Stomach smooth muscle (tissue), 2 donors: Measurements from ENCODE around the gene EVA1C.
A peak's percentile ranks its signal among the peaks of the same experiment; 100 is the strongest.
"Not testable (repeated sequence)": the region's sequence is repeated elsewhere in the genome, so short reads cannot be mapped to it uniquely, and the experiment has no call there.

ENCODE experiments used
- H3K27ac ChIP-seq: one replicate; pipeline ENCODE4 v1.7.0; 2013; ENCODE audit warnings: mild to moderate bottlenecking, low read length, inconsistent platforms
- H3K27me3 ChIP-seq, 2 donors: one replicate each; pipeline ENCODE4 v1.7.0; 2013; ENCODE audit warnings: low read length in 2 of 2; ENCODE audit not compliant: insufficient read depth in 2 of 2, control insufficient read depth in 1 of 2
- H3K36me3 ChIP-seq, 2 donors: one replicate each; pipeline ENCODE4 v1.7.0; 2013; ENCODE audit warnings: low read length in 2 of 2; ENCODE audit not compliant: control insufficient read depth in 2 of 2, insufficient read depth in 2 of 2
- H3K4me1 ChIP-seq: one replicate; pipeline ENCODE4 v1.7.0; 2013; ENCODE audit warnings: low read length; ENCODE audit not compliant: control insufficient read depth, insufficient read depth
- H3K4me3 ChIP-seq, 2 donors: one replicate each; pipeline ENCODE4 v1.7.0; 2013; ENCODE audit warnings: low read length in 2 of 2
- H3K9ac ChIP-seq, 2 donors: one replicate each; pipeline ENCODE4 v1.7.0; 2013; ENCODE audit warnings: low read length in 2 of 2, mild to moderate bottlenecking in 1 of 2
- H3K9me3 ChIP-seq, 2 donors: one replicate each; pipeline ENCODE4 v1.7.0; 2013; ENCODE audit warnings: low read length in 2 of 2; ENCODE audit not compliant: control insufficient read depth in 2 of 2
- donor health status: healthy.
- donor health status: Pancreatic carcinoma.

Gene EVA1C

DNA sequence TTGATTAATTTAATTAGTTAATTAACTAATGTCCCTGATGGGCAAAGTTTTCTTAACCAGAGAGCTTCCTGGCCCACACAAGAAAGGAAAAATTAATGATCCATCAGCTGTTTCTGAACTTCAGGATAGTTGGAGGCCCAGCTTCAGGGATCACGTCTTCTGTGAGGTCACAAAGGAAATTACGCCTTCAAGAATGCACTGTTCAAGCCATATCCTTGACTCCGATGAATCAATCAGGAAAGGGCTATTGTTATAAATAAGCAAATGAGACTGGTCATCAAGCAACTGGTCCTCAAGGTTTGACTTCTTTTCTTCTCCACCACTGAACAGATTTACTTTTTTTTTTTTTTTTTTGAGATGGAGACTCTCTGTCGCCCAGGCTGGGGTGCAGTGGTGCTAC, 132.2 kb downstream of the EVA1C start:
- Histone ChIP-seq H3K4me3 (no peak overlapping the region), H3K9me3 (no peaks in the 10 kb centered on the region), H3K27ac (no peak overlapping the region), H3K4me1 (no peaks in the 10 kb centered on the region), H3K27me3 (no peaks in the 10 kb centered on the region), H3K9ac (no peak overlapping the region), H3K36me3 (no peaks in the 10 kb centered on the region)

DNA sequence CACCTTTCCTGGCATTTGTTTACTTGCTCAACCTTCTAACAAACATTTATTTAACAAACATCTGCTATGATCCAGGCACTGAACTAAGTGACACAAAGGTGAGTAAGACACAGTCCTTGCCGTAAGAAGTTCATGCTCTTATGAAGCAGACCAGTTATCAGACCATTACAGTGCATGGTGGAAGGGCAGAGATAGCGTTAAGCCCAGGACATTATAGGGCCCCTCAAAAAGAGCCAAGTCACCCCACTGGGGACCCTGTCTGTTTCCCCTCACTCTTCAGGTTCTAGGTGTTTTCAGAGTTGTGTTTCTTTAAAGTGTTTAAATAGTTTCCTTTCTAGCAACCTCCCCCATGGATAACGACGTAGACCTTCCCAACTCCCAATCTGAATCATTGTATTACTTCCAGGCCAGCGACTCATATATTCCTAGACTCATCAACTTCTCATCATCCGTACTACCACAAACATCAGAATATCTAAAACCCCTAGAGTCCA, 133.5 kb downstream of the EVA1C start:
- no peak overlapping the region for H3K27ac ChIP-seq
- no peaks in the 10 kb centered on the region for H3K27me3 ChIP-seq
- H3K4me3 ChIP-seq, result no peak overlapping the region
- no peaks in the 10 kb centered on the region for H3K4me1 ChIP-seq
- no peak overlapping the region for H3K9ac ChIP-seq
- H3K36me3 ChIP-seq, result no peaks in the 10 kb centered on the region
- H3K9me3 ChIP-seq, result no peaks in the 10 kb centered on the region

DNA sequence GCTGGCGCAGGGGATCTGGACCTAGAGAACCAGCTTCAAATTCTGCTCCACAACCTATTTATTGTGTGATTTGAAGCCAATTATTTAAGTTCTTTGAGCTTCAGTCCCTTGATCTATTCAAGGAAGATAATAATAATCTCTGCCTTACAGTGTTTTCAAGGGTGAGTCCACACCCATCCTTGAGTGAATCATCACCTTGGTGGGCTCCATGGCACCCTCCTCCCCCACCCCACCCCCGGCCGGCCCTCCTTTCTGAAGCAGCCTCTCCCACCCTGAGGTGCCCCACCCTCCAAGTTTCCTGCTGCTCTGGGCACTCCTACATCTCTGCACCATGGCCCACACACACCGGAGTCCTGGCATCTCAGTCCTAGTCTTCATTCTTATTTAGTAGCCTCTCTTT, 134.5 kb downstream of the EVA1C start:
- Histone ChIP-seq H3K36me3 (no peaks in the 10 kb centered on the region), H3K27me3 (no peaks in the 10 kb centered on the region), H3K9me3 (no peaks in the 10 kb centered on the region), H3K9ac (no peak overlapping the region), H3K4me1 (no peaks in the 10 kb centered on the region), H3K4me3 (no peak overlapping the region), H3K27ac (no peak overlapping the region)

DNA sequence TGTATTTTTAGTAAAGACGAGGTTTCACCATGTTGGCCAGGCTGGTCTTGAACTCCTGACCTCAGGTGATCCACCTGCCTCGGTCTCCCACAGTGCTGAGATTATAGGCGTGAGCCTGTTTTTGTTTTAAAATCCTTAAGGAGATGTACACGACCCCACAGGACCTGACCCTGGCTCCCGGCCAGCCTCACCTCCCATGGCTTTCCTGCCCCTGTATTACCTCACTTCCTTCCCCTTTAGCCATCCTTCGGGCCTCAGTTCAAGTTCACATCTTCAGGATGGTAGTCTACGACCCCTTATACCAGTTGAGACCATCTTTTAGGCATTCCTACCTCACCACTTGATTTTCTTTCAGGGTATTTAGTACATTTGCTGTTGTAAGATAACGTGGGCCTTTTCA, 136.5 kb downstream of the EVA1C start:
- Histone ChIP-seq H3K4me3 (no peak overlapping the region), H3K36me3 (no peaks in the 10 kb centered on the region), H3K27ac (no peak overlapping the region), H3K9me3 (no peaks in the 10 kb centered on the region), H3K4me1 (no peaks in the 10 kb centered on the region), H3K27me3 (no peaks in the 10 kb centered on the region), H3K9ac (no peak overlapping the region)

DNA sequence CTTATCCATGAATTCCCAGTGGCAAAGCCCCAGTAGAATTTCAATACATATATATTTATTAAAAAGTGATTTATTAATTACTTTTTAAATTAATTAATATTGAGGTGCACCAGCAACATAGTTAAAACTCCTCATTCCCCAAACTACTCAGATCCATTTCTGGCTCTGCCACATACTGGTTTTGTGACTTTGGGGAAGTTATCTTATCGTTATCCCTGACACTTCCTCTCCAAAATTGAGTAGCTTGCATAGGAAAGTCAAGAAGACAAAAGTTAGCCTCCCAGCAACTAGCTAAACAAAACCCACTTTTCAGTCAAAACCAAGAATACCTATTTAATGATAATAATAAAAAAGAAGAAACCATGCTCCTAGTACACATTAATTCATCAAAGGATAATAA, 136.9 kb downstream of the EVA1C start:
- H3K9me3 ChIP-seq, result no peaks in the 10 kb centered on the region
- no peaks in the 10 kb centered on the region for H3K36me3 ChIP-seq
- H3K9ac ChIP-seq, result no peak overlapping the region

DNA sequence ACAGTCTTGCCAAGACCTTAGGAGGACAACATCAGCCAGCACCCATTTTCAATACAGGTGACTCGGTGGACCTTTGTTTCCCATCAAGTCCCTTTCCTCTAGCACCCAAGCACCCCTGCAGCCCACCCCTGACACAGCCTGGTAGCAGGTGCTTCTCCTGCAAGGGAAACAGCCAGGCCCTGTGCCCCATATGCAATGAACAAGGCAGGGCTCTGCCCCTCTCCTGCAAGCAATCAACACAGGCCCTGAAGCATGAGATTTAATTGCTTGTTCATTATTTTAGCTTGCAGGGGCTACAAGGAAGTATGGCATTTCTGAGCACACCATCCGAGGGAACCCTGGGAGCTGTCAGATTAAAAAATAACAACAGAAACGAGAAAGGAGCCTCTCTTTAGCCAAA, 137.4 kb downstream of the EVA1C start:
- Histone ChIP-seq H3K9ac (no peak overlapping the region), H3K4me3 (no peak overlapping the region), H3K36me3 (no peaks in the 10 kb centered on the region), H3K27me3 (no peaks in the 10 kb centered on the region), H3K9me3 (no peaks in the 10 kb centered on the region), H3K27ac (no peak overlapping the region), H3K4me1 (no peaks in the 10 kb centered on the region)

More for the DNA sequence above, 136.9 kb downstream of the EVA1C start:
- Histone ChIP-seq H3K27me3 (no peaks in the 10 kb centered on the region), H3K27ac (no peak overlapping the region), H3K4me3 (no peak overlapping the region), H3K4me1 (no peaks in the 10 kb centered on the region)

DNA sequence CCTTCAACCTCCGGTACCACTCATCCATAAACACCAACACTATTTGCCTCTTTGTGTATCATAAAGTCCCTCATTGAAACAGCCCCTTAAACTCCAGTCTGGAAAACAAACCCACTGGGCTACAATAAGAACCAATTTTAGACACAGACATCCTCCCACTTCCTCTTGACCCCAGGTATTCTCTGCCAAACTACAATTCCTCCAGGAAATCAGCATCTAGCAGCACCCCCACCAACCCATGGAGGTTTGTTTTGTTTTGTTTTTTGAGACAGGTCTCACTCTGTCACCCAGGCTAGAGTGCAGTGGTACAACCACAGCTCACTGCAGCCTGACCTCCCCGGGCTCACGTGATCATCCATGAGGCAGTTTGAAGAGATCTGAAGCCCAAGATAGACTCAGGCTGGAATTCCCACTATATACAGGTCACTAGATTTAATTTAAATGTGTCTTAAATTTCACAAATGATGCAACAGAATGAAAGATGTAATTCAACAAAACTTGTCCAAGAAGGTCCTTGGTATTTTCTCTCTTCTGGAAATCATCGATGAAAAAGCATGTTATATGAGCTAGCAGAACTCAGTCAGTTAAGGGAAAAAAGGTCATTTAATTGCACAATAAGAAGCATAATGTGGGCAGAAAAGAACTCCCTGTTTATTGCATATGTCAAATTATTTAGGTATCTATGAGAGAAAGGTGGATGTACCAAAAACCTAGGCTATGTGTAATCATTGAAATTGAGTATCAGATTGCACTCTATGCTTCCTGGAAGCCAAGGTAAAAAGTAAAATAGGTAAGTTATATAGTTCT, 142.5 kb downstream of the EVA1C start:
- no peaks in the 10 kb centered on the region for H3K4me1 ChIP-seq
- H3K36me3 ChIP-seq, result no peaks in the 10 kb centered on the region
- no peak overlapping the region for H3K4me3 ChIP-seq
- H3K27ac ChIP-seq, result no peak overlapping the region
- H3K27me3 ChIP-seq, result no peaks in the 10 kb centered on the region
- H3K9me3 ChIP-seq, result no peaks in the 10 kb centered on the region
- H3K9ac ChIP-seq, result no peak overlapping the region

DNA sequence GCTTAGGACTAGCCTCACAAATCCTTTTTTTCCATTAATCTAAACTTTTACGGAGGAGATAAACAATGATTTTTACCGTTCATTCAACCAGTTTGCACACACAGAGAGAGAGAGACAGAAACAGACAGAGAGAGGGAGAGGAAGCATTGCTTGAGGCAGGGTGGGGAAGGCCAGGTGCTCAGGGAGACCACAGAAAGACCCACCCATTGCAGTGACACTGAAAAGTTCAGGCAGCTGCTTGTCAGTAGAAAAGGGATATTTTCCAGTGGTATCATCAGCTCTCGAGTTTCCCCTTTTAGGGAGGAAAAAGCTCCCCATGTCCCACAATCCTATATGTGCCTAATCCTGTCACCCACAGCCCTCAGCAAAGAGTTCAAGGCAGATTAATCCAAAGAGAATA, 145.6 kb downstream of the EVA1C start:
- Histone ChIP-seq H3K27ac (no peak overlapping the region), H3K9me3 (no peaks in the 10 kb centered on the region), H3K4me3 (no peak overlapping the region), H3K9ac (no peak overlapping the region), H3K36me3 (no peaks in the 10 kb centered on the region), H3K27me3 (no peaks in the 10 kb centered on the region), H3K4me1 (no peaks in the 10 kb centered on the region)

DNA sequence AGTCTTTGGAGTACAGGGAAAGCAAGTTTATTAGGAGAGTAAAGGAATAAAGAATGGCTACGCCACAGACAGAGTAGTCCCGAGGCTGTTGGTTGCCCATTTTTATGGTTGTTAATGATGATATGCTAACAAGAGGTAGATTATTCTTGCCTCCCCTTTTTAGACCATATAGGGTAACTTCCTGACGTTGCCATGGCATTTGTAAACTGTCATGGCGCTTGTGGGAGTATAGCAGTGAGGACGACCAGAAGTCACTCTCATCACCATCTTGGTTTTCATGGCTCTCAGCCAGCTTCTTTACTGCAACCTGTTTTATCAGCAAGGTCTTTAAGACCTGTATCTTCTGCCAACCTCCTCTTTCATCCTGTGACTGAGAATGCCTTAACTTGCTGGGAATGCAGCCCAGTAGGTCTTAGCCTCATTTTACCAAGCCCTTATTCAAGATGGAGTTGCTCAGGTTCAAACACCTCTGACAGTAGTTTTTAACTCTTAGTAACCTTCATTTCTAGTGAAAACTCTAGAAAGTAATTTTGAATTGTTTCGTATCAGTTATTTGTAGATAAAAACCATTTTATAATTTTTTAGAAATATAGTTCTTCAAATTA, 146.6 kb downstream of the EVA1C start:
- Histone ChIP-seq H3K9me3 (no peaks in the 10 kb centered on the region), H3K4me3 (no peak overlapping the region), H3K27ac (no peak overlapping the region), H3K36me3 (no peaks in the 10 kb centered on the region), H3K4me1 (no peaks in the 10 kb centered on the region), H3K27me3 (no peaks in the 10 kb centered on the region), H3K9ac (no peak overlapping the region)

DNA sequence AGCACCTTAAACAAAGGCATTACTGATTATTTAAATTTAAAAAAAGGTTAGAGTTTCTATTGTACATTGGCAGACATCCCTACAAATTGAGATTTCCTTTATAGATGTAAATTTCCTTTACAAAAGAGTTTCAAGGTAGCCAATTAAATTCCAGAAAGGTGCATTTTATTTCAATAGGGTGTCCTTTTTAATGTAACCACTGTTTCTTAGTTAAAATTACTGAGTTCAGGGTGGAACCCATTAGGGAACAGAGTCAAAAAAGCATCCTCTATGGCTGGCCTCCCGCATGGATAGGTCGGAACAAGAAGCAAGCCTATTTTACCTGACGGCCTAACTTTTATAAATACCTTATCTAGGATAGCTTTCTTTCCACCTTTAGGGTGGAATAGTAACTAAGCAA, 148.4 kb downstream of the EVA1C start:
- H3K27ac ChIP-seq, result no peak overlapping the region
- H3K9me3 ChIP-seq, result no peaks in the 10 kb centered on the region
- H3K27me3 ChIP-seq, result no peaks in the 10 kb centered on the region
- H3K4me1 ChIP-seq, result no peaks in the 10 kb centered on the region
- no peaks in the 10 kb centered on the region for H3K36me3 ChIP-seq
- H3K9ac ChIP-seq, result no peak overlapping the region
- no peak overlapping the region for H3K4me3 ChIP-seq

DNA sequence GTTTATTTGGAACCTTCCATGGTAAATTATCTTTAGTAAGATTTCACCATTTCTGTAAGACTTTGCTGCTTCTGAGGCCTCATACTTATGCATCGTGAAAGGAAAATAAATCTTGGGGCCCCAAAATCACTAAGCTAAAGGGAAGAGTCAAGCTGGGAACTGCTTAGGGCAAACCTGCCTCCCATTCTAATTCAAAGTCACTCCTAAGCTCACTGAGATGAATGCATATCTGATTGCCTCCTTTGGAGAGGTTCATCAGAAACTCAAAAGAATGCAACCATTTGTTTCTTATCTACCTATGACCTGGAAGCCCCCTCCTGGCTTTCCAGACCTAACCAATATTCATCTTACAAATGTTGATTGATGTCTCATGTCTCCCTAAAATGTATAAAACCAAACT, 149.0 kb downstream of the EVA1C start:
- peak overlapping the region; percentile 38 for H3K27ac ChIP-seq
- H3K9ac ChIP-seq, H3K27me3 ChIP-seq, H3K4me1 ChIP-seq, H3K36me3 ChIP-seq, H3K4me3 ChIP-seq, H3K9me3 ChIP-seq: not testable (repeated sequence)
